Renal cortex interstitium (tissue), 11 donors: ENCODE measurements around the gene PXK. TPM values are rescaled to one million over a fixed set of nuclear protein-coding genes. Genes with fewer than 3 reads are reported as not detected.
"Not testable (repeated sequence)": the region's sequence is repeated elsewhere in the genome, so short reads cannot be mapped to it uniquely, and the experiment has no call there.

Source experiments
- DNase-seq, 11 donors: peaks; one replicate each; pipeline ENCODE4 v3.0.0-alpha.2; 2013; ENCODE audit warnings: low read depth in 9 of 11, low spot score in 4 of 11; ENCODE audit errors: extremely low read depth in 1 of 11
- polyA plus RNA-seq, 3 donors: library from polyadenylated mRNA; unstranded; fragments of 120-200 nt; gene quantifications; one replicate each; pipeline ENCODE4 v1.2.1, GENCODE V29; 2013; ENCODE audit not compliant: insufficient read length in 3 of 3

PXK gene
- polyA plus RNA-seq, 3 donors = 21.8 to 34.0 (median 31.2) TPM

DNA sequence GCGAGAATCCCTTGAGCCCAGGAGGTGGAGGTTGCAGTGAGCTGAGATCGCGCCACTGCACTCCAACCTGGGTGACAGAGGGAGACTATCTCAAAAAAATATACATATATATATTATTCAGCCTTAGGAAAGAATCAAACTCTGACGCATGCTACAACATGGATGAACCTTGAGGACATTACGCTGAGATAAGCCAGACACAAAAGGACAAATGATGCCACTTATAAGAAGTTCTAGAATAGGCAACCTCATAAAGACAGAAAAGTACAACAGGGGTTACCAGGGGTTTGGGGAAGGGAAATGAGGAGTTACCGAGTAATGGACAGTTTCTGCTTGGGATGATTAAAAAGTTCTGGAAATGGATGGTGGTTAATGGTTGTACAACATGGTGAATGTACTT is 100.2 kb downstream of the PXK start:
- no peak for DNase-seq

DNA sequence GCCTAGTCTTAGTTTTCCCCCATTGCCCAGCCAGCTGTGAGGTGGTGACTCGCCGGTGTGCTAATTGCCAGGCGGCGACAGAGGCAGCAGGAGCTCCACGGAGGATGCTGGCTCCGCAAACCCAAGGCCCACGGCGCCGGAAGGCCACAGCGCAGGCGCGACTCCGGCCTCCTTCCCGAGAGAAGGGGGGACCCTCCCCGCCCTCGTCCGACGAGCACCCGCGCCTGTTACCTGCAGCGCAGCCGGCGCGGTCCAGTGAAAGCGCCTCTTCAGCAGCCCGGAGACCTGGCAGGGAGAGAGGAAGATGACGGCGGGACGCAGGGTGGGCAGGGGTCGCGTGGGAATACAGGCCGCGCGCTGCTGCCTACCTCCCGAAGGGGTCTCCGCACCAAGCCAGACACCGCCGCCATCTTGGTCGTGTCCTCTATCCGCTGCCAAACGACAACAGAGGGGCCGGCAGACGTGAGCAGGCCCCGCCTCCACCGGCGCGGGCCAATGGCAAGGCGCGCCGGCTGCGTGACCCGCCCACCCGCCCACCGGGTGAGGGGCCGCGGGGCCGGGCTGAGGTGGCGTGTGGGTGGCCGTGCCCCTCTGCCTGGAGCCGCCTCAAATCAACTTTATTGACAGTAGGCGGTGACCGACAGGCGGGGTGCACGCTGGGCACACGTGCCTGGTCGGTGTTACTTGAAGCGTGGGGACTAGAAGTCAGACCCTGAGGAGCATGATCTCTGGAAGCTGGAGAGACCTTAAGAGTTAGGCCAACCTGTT is 100.9 kb downstream of the PXK start, which contains the start of gene PDHB:
PDHB (minus strand) TSS at position 433 of the 768 bp plus-strand sequence; CDS start at position 410, 23 bp downstream.
- DNase-seq = peak; percentile 75 to 91 (median 86)

DNA sequence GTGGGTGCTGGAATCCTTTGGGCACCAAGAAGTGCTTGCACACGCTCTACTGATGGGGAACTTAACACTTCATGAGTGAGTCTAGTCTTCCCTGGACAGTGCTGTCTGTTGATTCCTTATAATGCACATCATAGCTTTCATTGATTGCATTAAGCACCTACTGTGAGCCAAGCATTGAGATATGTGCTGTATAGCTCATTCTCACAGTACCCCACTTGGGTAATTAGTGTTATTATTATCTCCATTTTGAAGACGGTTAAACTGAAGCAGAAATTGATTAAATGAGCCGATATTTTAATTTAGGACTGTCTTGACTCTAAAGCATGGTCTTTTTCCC is 101.4 kb downstream of the PXK start:
- no peak for DNase-seq

DNA sequence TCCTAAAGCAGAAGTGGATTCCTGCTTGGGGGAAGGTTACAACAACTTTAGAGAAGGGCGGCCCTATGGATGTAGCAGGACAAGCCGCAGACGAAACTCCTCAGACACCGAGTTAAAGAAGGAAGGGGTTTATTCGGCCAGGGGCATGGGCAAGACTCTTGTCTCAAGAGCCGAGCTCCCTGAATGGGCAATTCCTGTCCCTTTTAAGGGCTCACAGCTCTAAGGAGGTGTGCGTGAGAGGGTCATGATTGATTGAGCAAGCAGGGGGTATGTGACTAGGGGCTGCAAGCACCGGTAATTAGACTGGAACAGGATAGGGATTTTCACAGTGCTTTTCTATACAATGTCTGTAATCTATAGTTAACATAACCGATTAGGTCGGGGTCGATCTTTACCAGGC is 101.8 kb downstream of the PXK start:
- no peak for DNase-seq

DNA sequence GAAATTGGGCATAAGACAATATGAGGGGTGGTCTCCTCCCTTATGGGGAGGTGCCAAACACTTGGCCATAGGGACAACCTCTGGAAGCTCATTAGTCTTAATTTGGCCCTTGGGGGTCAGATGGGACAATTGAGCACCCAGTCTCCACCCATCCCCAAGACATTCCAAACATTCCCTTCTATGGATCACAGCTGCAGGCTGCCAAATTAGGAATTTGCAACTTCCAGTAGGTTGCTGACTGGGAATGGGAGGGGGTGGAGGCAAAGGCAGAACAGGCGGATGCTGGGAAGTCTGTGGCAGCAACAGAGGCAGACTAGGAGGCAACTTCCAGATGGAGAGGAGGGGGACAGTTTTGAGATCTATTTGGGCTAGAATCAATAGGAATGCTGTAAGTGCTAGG is 102.3 kb downstream of the PXK start:
- no peak for DNase-seq

DNA sequence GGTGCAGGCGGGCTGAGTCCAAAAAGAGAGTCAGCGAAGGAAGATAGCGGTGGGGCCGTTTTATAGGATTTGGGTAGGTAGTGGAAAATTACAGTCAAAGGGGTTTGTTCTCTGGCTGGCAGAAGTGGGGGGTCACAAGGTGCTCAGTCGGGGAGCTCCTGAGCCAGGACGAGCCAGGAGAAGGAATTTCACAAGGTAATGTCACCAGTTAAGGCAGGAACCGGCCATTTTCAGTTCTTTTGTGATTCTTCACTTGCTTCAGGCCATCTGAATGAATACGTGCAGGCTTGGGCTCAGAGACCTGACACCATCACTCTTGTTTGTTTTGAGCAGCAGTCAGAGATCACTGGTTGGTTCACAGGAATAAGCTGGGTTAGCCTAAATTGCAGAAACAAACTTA is 104.6 kb downstream of the PXK start:
- not testable (repeated sequence) for DNase-seq

DNA sequence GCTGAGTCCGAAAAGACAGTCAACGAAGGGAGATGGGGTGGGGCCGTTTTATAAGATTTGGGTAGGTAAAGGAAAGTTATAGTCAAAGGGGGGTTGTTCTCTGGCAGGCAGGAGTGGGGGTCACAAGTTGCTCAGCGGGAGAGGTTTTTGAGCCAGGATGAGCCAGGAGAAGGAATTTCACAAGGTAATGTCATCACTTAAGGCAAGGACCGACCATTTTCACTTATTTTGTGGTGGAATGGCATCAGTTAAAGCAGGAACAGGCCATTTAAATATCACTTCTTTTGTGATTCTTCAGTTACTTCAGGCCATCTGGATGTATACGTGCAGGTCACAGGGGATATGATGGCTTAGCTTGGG is 108.3 kb downstream of the PXK start:
- not testable (repeated sequence) for DNase-seq

DNA sequence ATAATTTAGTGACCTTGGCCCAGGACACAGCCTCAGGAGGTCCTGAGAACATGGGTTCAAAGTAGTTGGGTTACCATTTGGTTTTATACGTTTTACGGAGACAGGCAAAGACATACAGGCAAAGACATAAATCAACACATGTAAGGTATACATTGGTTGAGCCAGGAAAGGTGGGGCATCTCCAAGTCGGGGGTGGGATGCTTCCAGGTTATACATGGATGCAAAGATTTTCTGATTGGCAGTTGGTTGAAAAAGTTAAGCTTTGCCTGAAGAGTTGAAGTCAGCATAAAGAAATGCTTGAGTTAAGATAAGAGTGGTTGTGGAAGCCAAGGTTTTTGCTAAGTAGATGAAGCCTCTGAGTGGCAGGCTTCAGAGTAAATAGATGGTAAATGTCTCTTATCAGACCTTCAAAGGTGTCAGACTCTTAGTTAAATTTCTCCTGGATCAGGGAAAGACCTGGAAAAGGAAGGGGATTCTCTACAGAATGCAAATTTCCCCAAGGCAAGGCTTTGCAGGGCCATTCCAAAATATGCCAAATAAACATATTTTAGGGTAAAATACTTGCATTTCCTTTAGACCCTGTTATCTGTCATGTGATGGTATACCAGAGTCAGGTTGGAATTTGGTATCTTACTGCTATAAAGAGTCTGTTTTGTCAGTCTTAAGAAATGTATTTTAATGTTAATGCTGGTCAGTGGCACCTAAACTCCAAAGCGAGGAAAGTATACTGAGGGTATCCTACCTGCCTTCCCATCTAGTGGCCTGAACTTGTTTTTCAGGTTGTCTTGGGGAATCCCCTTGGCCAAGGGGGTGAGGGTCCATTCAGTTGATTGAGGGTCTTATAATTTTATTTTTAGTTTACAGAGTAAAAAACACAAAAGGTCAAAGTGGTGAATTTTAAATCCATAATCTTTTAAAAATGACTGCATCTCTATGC is 109.1 kb downstream of the PXK start:
- no peak for DNase-seq

DNA sequence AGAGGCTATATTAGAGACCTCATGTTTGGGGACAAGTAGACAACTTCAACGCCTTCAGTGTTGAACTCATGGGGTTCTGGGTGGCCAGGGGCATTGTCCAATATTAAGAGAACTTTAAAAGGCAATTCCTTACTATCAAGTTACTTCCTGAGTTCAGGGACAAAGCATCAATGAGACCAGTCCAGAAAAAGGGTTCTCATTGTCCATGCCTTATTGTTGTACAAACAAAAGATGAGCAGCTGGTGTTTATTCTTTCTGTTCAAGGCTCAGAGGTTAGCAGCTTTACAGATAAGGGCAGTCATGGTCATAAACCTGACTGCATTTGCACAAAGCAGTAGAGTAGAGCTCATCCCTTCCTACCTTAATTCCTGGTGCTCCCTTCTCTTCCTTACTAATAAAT is 119.5 kb downstream of the PXK start:
- no peak for DNase-seq

DNA sequence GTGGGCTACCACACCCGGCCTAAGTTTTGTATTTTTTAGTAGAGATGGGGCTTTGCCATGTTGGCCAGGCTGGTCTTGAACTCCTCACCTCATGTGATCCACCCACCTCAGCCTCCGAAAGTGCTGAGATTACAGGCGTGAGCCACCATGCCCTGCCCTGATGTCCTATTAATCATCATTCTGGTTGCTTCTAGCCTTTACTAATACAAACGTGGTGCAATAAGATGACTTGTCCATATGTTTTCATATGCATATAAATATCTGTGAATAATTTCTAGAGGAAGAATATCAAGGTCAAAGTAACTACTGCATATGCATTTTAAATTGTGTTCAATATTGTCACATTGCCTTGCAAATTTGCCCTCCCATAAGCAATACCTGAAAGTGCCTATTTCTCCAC is 126.5 kb downstream of the PXK start:
- no peak for DNase-seq

DNA sequence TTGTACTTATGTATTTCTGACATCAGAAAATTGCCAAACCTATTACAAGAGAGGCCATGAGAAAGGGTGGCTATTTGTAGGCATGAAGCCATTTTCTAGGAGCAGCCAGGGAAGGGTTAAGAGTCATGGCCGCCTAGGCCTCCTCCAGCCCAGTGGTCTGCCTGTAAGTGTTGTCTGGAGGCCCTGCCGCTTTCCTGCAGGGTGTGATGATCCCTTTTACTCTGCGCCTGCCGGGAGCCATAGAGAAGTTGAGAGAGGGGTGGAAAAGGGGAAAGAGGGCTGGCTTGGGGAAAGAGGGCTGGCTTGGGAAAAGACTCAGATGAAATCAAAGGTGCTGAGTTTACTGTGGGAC is 130.1 kb downstream of the PXK start:
- no peak for DNase-seq

DNA sequence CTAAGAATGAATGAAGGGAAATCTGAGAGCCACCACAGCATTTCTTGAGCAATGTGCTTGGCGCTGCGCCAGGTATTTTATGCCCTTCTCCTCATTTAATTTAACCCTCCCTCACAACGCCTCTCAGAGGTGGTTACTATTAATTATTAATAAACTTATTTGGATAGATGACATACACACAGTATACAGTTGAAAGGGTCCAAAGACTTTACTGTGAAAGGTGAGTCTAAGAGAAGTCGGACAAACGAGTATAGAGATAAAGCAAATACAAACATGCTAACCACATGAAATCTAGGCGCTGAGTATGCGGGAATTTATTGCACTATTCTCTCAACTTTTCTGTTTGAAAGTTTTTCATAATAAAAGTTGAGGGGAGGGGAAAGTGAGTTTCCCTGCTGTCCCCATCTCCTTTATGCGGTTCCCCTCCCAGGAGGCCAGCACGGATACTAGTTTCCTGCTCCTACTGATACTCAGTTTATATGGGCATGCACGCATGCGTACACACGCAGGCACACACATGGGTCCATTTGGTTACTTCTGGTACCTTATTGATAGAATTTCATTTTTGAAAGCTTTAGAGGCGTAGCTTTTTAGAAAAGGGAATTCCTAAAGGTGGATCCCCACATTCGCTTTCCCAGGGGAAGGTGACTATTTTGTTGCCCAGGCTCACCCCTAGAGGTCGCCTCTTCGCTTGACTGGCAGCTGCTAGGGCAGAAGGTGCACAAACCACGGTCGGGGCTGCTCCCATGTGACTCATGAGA is 130.7 kb downstream of the PXK start:
- peak in 10 of 11 donors; percentile 19 to 56 (median 34) for DNase-seq

DNA sequence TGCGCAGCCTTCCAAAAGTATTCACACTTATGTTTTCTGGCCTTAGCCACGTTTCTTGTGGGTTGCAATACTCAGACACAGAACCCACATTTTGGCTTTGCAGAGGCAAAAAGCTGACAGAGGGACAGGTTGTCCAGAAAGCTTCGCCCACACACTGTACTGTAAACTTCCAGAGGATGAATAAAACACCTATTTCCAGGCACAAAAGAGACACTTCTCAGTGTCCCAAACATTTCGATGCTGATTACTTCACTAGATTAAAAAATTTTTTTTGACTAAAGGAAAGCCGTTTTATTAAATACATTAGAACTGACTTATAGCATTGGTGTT is 131.2 kb downstream of the PXK start:
- DNase-seq = no peak

DNA sequence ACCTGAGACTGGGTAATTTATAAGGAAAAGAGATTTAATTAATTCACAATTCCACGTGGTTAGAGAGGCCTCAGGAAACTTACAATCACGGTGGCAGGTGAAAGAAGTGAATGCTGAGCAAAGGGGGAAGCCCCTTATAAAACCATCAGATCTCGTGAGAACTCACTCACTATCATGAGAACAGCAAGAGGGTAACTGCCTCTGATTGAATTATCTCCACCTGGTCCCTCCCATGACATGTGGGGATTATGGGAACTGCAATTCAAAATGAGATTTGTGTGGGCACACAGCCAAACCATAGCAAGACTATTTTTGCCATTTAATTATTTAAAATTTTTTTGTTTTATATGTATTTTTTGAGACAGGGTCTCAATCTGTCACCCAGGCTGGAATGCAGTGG is 132.2 kb downstream of the PXK start:
- DNase-seq = no peak

DNA sequence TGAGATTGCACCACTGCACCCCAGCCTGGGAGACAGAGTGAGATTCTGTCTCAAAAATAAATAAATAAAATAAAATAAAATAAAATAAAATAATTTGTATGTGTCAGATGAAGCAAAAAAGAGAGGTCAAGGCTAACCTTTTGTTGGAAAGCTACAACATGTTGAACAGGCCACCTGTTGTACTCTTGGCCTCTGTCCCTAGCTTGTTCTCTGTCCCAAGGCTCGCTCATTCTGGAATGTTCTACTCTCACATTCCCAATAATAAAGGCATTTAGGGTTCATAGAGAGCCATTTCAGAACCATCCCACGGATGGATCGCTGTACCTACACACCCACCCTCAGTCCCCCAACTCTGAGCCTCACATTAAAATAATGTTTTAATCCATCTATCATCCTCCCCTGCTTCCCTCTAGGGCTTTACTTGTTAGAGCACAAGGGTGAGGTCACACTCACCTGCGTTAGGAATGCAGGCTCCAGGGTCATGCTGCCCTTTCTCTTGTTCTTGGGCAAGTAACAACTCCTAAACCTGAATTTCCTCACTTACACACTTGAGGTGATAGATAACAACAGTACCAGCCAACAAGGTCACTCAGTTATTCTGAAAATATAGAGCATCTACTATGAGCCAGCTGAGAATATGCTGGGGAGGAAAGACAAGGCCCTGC is 134.3 kb downstream of the PXK start:
- DNase-seq = no peak

DNA sequence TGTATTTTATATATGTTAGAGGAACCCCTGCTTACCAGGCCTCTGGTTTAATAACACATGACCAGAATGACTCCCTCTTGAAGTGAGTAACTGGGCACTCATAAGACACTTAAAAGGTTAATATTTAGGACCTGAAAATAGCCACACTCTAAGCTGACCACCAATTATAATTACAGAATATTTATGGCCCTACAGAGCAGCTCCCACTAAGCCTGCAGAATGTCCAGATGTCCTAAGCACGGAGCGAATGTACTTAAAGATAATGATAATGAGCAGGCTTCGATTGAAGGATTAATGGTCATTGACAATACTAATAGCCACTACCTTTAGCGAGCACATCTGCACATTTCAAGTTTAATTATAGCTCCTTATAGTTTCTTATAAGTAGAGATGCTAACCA is 136.4 kb downstream of the PXK start:
- no peak for DNase-seq

DNA sequence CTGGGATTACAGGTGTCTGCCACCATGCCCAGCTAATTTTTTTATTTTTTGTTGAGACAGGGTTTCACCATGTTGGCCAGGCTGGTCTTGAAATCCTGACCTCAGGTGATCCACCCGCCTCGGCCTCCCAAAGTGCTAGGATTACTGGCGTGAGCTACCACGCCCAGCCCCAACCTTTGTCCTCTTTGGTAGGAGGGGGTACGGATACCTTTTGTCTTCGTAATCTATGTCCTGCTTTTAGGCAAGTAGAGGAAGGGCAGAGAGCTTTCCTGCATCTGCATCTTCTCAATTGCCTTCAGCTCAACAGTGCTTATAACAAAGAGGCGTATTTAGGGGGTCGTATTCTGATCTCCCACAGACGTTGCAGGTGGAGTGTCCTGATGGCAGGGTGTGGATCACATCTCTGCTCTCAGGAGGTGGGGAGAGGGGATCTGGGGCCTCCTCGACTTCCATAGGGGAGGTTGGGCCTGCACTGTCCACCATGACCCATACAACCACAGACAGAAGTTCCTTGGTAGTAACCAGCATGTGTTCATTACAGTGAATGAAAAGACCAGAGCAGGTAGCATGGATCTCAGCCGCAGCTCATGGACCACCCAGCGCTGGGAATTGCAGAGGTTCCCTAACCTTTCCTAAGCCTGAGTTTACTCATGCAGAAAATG is 137.8 kb downstream of the PXK start:
- no peak for DNase-seq

DNA sequence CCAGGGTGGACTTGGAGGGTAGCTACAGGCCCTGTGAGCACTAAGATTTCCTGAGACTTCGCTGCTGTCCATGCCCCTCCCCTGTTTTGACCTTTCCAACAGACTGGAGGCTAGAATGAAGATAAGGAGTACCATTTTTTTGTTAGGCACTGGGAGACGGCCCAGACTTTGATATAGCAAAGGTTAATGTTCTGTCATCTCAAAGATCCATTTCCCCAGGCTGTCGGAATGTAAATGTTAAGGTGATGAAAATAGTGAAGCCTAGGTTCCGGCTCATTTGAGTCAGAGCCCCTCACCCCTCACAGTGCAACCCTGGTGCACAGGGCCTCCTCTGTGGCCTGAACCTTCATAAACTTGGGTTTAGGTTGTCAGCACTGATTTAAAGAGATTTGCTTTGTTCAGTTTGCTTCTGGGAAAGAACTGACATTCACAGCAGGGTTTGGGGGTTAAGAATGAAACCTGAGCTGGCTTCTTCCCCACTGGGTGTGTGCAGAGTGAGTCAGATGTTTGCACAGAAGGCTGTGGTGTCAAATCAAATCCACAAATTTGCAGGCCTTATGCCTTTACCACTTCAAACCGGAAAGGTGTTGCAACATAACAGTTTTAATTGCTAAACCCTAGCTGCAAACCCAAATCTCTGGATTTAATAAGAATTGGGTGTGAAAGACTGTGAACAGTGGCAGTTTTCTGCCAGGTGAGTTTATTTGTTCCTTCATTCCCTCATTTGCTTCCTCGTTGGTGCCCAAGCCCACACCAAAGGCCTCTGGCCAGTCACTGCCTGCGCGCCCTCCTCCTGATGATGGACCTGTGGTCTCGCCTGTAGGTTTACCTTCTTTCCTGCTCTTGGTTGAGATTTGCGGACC is 138.6 kb downstream of the PXK start:
- peak in 4 of 11 donors; percentile 23 to 49 (median 41) for DNase-seq
